Measurements from ENCODE around the gene MAP2K5. TPM values are rescaled to one million over a fixed set of nuclear protein-coding genes. Genes with fewer than 3 reads are reported as not detected.
A peak's percentile ranks its signal among the peaks of the same experiment; 100 is the strongest.

The MAP2K5 gene
- total and polyA plus RNA-seq, 10 of the 15 experiments (the other 5 are each of a cell fraction or from before 2014, with no cell fraction given), result 1.3 to 19.4 (median 9.6) TPM

DNA sequence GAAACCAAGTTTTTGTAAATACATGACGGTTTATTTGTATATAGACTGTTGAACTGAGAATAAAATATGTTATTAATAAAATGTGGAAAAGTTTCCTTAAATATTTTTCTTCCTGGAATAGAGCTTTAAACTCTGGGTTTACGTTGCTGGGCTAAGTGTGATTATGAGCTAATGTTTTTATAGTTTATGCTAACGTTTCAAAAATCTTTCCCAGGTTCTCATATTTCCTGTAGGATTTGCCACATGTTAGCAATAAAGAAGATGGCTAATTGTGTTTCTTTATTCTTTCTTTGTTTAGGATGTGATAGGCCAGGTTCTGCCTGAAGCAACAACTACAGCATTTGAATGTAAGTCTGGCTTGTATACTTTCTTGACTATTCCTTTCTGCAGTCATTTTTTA lies 7.2 kb downstream of the MAP2K5 start (continued):
- TF ChIP-seq, protein P1, sequence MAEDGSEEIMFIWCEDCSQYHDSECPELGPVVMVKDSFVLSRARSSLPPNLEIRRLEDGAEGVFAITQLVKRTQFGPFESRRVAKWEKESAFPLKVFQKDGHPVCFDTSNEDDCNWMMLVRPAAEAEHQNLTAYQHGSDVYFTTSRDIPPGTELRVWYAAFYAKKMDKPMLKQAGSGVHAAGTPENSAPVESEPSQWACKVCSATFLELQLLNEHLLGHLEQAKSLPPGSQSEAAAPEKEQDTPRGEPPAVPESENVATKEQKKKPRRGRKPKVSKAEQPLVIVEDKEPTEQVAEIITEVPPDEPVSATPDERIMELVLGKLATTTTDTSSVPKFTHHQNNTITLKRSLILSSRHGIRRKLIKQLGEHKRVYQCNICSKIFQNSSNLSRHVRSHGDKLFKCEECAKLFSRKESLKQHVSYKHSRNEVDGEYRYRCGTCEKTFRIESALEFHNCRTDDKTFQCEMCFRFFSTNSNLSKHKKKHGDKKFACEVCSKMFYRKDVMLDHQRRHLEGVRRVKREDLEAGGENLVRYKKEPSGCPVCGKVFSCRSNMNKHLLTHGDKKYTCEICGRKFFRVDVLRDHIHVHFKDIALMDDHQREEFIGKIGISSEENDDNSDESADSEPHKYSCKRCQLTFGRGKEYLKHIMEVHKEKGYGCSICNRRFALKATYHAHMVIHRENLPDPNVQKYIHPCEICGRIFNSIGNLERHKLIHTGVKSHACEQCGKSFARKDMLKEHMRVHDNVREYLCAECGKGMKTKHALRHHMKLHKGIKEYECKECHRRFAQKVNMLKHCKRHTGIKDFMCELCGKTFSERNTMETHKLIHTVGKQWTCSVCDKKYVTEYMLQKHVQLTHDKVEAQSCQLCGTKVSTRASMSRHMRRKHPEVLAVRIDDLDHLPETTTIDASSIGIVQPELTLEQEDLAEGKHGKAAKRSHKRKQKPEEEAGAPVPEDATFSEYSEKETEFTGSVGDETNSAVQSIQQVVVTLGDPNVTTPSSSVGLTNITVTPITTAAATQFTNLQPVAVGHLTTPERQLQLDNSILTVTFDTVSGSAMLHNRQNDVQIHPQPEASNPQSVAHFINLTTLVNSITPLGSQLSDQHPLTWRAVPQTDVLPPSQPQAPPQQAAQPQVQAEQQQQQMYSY (CRISPR knock-in tag; IDR thresholded peaks at IDR 0.05), result no peak
- TF ChIP-seq BACH1 (IDR thresholded peaks at IDR 0.05; ENCODE audit: borderline replicate concordance), result no peak

DNA sequence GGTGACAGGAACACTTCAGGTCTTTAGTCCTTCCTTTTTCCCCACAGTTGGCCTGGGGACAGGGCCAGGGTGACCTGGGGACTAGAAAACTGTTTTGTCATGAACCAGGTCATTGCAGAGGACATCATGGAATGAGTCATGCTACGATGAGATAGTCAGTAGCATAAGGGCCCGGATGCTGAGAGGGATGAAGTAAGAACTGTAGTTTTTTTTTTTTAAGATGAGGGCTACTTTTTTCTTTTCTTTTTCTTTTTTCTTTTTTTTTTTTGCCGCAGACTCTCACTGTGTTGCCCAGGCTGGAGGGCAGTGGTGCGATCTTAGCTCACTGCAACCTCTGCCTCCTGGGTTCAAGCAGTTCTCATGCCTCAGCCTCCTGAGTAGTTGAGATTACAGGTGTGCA lies 8.0 kb downstream of the MAP2K5 start:
- Histone ChIP-seq H4K20me1 (ENCODE audit: control insufficient read depth, insufficient read depth) (no peaks in the 10 kb centered on the region), H3K36me3 (ENCODE audit: control insufficient read depth in 2 of 2, insufficient read depth in 2 of 2, low read length in 1 of 2) (peaks cover 3% of the 10 kb centered on the region in 2 experiments; a peak in 1 of 4 replicates), H3K4me2 (ENCODE audit: control insufficient read depth, insufficient read depth) (no peak overlapping the region), H3K4me1 (ENCODE audit: control insufficient read depth, insufficient read depth, low read length) (peaks cover 5% of the 10 kb centered on the region), H3K27me3 (replicated peaks in 1 of 2; ENCODE audit: control insufficient read depth in 2 of 2, insufficient read depth in 2 of 2, low read length in 1 of 2) (no peaks in the 10 kb centered on the region), H2AFZ (ENCODE audit: control insufficient read depth, low read depth, low read length) (no peak overlapping the region), H3K9me3 (replicated peaks; ENCODE audit: control insufficient read depth, insufficient read depth, low read length) (no peaks in the 10 kb centered on the region), H3K27ac (ENCODE audit: control insufficient read depth, insufficient read depth) (no peak overlapping the region), H3K79me2 (ENCODE audit: control insufficient read depth, insufficient read depth, low read length) (no peaks in the 10 kb centered on the region; the same call in 1 of the 2 replicates), H3K9ac (ENCODE audit: control insufficient read depth, insufficient read depth, low read length) (no peak overlapping the region), H3K4me3 (no peak overlapping the region)
- SMC1A ChIA-PET (ENCODE audit: uncharacterized antibody, unreplicated experiment), result interaction anchor here (0.8 to 3.9 kb wide), 4 partner anchors 10 to 44 kb away, joined by 3 to 19 read pairs (median 10); no protein-coding TSS in a partner anchor
- BruUV-seq (replicated peaks), result no TSS peak
- POLR2A ChIA-PET, result interaction anchor here (1.5 kb wide), 1 partner anchor 11 kb away, joined by 7 read pairs; no protein-coding TSS in a partner anchor
- CTCF ChIA-PET, result interaction anchor here (1.2 to 1.5 kb wide), 3 partner anchors 14 to 28 kb away, joined by 5 to 6 read pairs (median 5); no protein-coding TSS in a partner anchor
- intact Hi-C loops (cut with micrococcal nuclease; ENCODE audit: unreplicated experiment) (no loop called here), in situ Hi-C loops (cut with MboI) (no loop called here)
- ATAC-seq (peak; percentile 62), FAIRE-seq (no peak), DNase-seq (ENCODE audit: low read depth, low spot score) (no peak)
- RAD21 ChIA-PET (ENCODE audit: unreplicated experiment), result interaction anchor here (1.1 to 1.3 kb wide), 2 partner anchors 30 to 92 kb away, joined by 3 read pairs; partner anchors contain the start of gene C15orf61
- WGBS (ENCODE audit: insufficient coverage, insufficient replicate concordance, low lambda C conversion rate, missing lambda C conversion rate), result 75% methylated on average over 3 of the region's 4 CpGs
- TF ChIP-seq ASH2L (IDR thresholded peaks at IDR 0.05; ENCODE audit: borderline replicate concordance, low read depth) (no peak), ZNF384 (IDR thresholded peaks at IDR 0.05; ENCODE audit: borderline replicate concordance, low read depth, low read length) (no peak), SREBF2 (IDR thresholded peaks at IDR 0.05; ENCODE audit: low read length) (no peak), TAF1 (IDR thresholded peaks at IDR 0.05; ENCODE audit: borderline replicate concordance, low read depth, low read length) (no peak), NR2C1 (IDR thresholded peaks at IDR 0.05) (no peak), JUNB (IDR thresholded peaks at IDR 0.05) (peak; percentile 17; the same call in 1 of the 2 replicates)
- TF ChIP-seq, protein P2, sequence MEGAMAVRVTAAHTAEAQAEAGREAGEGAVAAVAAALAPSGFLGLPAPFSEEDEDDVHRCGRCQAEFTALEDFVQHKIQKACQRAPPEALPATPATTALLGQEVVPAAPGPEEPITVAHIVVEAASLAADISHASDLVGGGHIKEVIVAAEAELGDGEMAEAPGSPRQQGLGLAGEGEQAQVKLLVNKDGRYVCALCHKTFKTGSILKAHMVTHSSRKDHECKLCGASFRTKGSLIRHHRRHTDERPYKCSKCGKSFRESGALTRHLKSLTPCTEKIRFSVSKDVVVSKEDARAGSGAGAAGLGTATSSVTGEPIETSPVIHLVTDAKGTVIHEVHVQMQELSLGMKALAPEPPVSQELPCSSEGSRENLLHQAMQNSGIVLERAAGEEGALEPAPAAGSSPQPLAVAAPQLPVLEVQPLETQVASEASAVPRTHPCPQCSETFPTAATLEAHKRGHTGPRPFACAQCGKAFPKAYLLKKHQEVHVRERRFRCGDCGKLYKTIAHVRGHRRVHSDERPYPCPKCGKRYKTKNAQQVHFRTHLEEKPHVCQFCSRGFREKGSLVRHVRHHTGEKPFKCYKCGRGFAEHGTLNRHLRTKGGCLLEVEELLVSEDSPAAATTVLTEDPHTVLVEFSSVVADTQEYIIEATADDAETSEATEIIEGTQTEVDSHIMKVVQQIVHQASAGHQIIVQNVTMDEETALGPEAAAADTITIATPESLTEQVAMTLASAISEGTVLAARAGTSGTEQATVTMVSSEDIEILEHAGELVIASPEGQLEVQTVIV (IDR thresholded peaks at IDR 0.05; ENCODE audit: borderline replicate concordance, partially characterized antibody), result no peak

All from GM12878 (cell line).